Cardiac septum (tissue), 1 donor: ENCODE measurements around the gene NFKBIZ. TPM values are rescaled to one million over a fixed set of nuclear protein-coding genes. Genes with fewer than 3 reads are reported as not detected.
"Not testable (repeated sequence)": the region's sequence is repeated elsewhere in the genome, so short reads cannot be mapped to it uniquely, and the experiment has no call there.

Experiments used
- DNase-seq: peaks from one replicate; pipeline ENCODE4 v3.0.0-alpha.2; 2020; ENCODE audit warnings: low spot score
- intact Hi-C: fragments of 100-400 bp; cut with DNase I; formaldehyde crosslinking; loops from one replicate; pipeline ENCODE4 v1.14.0; 2022
- total RNA-seq: library from RNA; stranded (reverse); fragmentation: NEBNext Ultra II Directional; extraction: Animal tissue kit (Norgen Biotek cat#: 25700); gene quantifications from one replicate; pipeline ENCODE4 v1.2.1, GENCODE V29; 2021
- donor health status: DM: no; HTN: no; CAD: no.

NFKBIZ gene
- total RNA-seq, 1 donor from 2014 or later = 16.0 TPM

- DNase-seq, intact Hi-C loops: not testable (repeated sequence)
Observed at GRCh38 chr3:101864926-101865325, 15.6 kb downstream of the NFKBIZ start.

- intact Hi-C loops = no loop called here
- DNase-seq = no peak
Observed at GRCh38 chr3:101865751-101866509, 16.6 kb downstream of the NFKBIZ start.

- intact Hi-C loops = no loop called here
- no peak for DNase-seq
Observed at GRCh38 chr3:101867511-101867910, 18.2 kb downstream of the NFKBIZ start.

- no peak for DNase-seq
- intact Hi-C loops = no loop called here
Observed at GRCh38 chr3:101867996-101868395, 18.7 kb downstream of the NFKBIZ start.

GRCh38 chr3:101868534-101869464 lies 19.5 kb downstream of the NFKBIZ start:
- intact Hi-C loops = no loop called here
- no peak for DNase-seq

- intact Hi-C loops = no loop called here
Observed at GRCh38 chr3:101870138-101870537, 20.8 kb downstream of the NFKBIZ start.

GRCh38 chr3:101873619-101874018 lies 24.3 kb downstream of the NFKBIZ start:
- DNase-seq = no peak
- intact Hi-C loops = no loop called here

More at GRCh38 chr3:101870138-101870537, 20.8 kb downstream of the NFKBIZ start:
- DNase-seq = no peak

- intact Hi-C loops = no loop called here
- no peak for DNase-seq
Observed at GRCh38 chr3:101876142-101876541, 26.8 kb downstream of the NFKBIZ start.

- DNase-seq = no peak
- intact Hi-C loops = no loop called here
Observed at GRCh38 chr3:101878589-101878988, 29.3 kb downstream of the NFKBIZ start.

GRCh38 chr3:101879102-101879501 lies 29.8 kb downstream of the NFKBIZ start:
- DNase-seq = no peak
- intact Hi-C loops = no loop called here

GRCh38 chr3:101879623-101880284 lies 30.4 kb downstream of the NFKBIZ start:
- intact Hi-C loops = no loop called here
- no peak for DNase-seq

- intact Hi-C loops = no loop called here
- DNase-seq = no peak
Observed at GRCh38 chr3:101884776-101885175, 35.5 kb downstream of the NFKBIZ start.

GRCh38 chr3:101885584-101885983 lies 36.3 kb downstream of the NFKBIZ start:
- intact Hi-C loops = not testable (repeated sequence)

GRCh38 chr3:101886626-101887025 lies 37.3 kb downstream of the NFKBIZ start:
- intact Hi-C loops = no loop called here
- no peak for DNase-seq

More at GRCh38 chr3:101885584-101885983, 36.3 kb downstream of the NFKBIZ start:
- DNase-seq = not testable (repeated sequence)

- intact Hi-C loops = no loop called here
Observed at GRCh38 chr3:101888653-101889052, 39.3 kb downstream of the NFKBIZ start.

GRCh38 chr3:101890716-101891115 lies 41.4 kb downstream of the NFKBIZ start:
- intact Hi-C loops = no loop called here
- no peak for DNase-seq

More at GRCh38 chr3:101888653-101889052, 39.3 kb downstream of the NFKBIZ start:
- no peak for DNase-seq

- intact Hi-C loops = no loop called here
- DNase-seq = no peak
Observed at GRCh38 chr3:101892648-101893047, 43.3 kb downstream of the NFKBIZ start.

GRCh38 chr3:101896083-101896757 lies 46.9 kb downstream of the NFKBIZ start:
- DNase-seq = no peak
- intact Hi-C loops = no loop called here

GRCh38 chr3:101897013-101897412 lies 47.7 kb downstream of the NFKBIZ start:
- DNase-seq = no peak
- intact Hi-C loops = no loop called here
